Measurements from ENCODE around the gene GALNS. TPM values are rescaled to one million over a fixed set of nuclear protein-coding genes. Genes with fewer than 3 reads are reported as not detected.

GALNS gene
- total and polyA plus RNA-seq, 2 of the 13 experiments (the other 11 are each of a cell fraction or from before 2014, with no cell fraction given) = 9.2 to 9.8 TPM

- TF ChIP-seq SP1 (IDR thresholded peaks at IDR 0.05) (no peak), SP1 (CRISPR knock-in tag; IDR thresholded peaks at IDR 0.05) (peak; percentile 91), MAFF (IDR thresholded peaks at IDR 0.05; ENCODE audit: low read depth, low read length) (no peak), ZBTB20 (CRISPR knock-in tag; IDR thresholded peaks at IDR 0.05; ENCODE audit: borderline replicate concordance, low read depth) (no peak; the same call in 1 of the 2 replicates), TRIM24 (CRISPR knock-in tag; IDR thresholded peaks at IDR 0.05) (no peak), UBTF (CRISPR knock-in tag; IDR thresholded peaks at IDR 0.05) (peak; percentile 33; the same call in 1 of the 2 replicates), ADNP (CRISPR knock-in tag; IDR thresholded peaks at IDR 0.05) (no peak), CSRNP2 (CRISPR knock-in tag; conservative IDR thresholded peaks at IDR 0.05; ENCODE audit: low read depth) (no peak), DBP (CRISPR knock-in tag; IDR thresholded peaks at IDR 0.05; ENCODE audit: not compliant biosample characterization) (peak; percentile 54), GATAD2A (CRISPR knock-in tag; IDR thresholded peaks at IDR 0.05) (peak; percentile 80), MED8 (CRISPR knock-in tag; IDR thresholded peaks at IDR 0.05; ENCODE audit: insufficient replicate concordance) (no peak), DNMT3B (CRISPR knock-in tag; conservative IDR thresholded peaks at IDR 0.05) (no peak), RNF219 (CRISPR knock-in tag; IDR thresholded peaks at IDR 0.05) (no peak), NKX3-1 (CRISPR knock-in tag; IDR thresholded peaks at IDR 0.05) (peak; percentile 36; the same call in 1 of the 2 replicates), NAIF1 (CRISPR knock-in tag; IDR thresholded peaks at IDR 0.05; ENCODE audit: borderline replicate concordance) (no peak), PHF5A (CRISPR knock-in tag; IDR thresholded peaks at IDR 0.05; ENCODE audit: low read depth, unreplicated experiment) (no peak), ZNF576 (CRISPR knock-in tag; IDR thresholded peaks at IDR 0.05) (0 out of 2 replicates have a peak, but pooled peaks have one; percentile 64), ZNF83 (CRISPR knock-in tag; IDR thresholded peaks at IDR 0.05; ENCODE audit: borderline replicate concordance) (0 out of 2 replicates have a peak, but pooled peaks have one; percentile 35), YEATS2 (CRISPR knock-in tag; IDR thresholded peaks at IDR 0.05; ENCODE audit: borderline replicate concordance) (peak; percentile 73), ZNF180 (CRISPR knock-in tag; IDR thresholded peaks at IDR 0.05; ENCODE audit: borderline replicate concordance, low read depth) (no peak)
Observed at GRCh38 chr16:88803264-88803987, 53.3 kb downstream of the GALNS start, which contains the start of gene CDT1 (continued).
